GM19193 (cell line): ENCODE results near the gene LRG1.

Experiments
- POLR2A ChIP-seq: IDR thresholded peaks from 4 replicates; pipeline ENCODE4 v1.6.1; 2011; ENCODE audit not compliant: insufficient read depth, insufficient read length; ENCODE audit errors: extremely low read depth

LRG1 gene

DNA sequence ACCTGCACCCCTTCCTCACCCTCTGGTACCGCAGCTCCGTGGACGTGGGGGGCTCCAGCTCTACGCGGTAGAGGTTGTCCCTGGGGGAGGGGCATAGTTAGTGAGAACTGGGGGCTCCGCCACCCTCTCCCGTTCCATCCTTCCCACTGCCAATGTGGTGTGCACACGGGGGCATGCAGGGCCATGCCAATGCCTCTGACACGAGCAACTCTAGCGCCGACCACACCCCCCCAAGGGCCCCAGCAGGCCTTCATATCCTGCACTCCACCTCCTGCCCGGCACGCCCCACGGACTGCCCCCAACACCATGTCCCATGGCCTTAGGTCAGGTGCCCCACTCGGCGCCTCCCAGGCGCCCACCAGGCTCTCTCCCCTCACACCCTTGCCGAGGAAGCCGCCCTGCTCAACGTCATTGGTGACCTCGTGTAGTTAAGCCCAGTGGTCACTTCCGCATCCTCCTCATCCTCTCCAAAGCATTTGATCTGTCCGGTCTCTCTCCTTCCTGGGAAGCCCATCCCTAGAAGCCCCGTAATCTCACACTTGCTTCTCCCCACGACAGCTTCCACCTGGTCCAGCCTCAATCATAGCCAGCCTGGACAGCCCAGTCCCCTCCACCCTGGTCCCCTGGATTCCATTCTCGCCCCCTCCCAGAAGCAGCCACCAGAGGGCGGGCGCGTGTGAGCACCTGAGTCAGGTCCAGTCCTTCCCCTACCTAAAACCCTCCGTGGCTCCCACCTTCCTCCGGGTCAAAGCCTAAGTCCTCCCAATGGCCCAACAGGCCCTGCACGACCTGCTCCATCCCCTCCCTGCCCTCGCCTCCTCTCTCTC is 17.5 kb upstream of the LRG1 start:
- TF ChIP-seq POLR2A = no peak

GRCh38 chr19:4556597-4557127 is 16.8 kb upstream of the LRG1 start:
- no peak for TF ChIP-seq POLR2A

GRCh38 chr19:4555657-4556561 is 16.1 kb upstream of the LRG1 start:
- TF ChIP-seq POLR2A = no peak

GRCh38 chr19:4554717-4555116 is 14.9 kb upstream of the LRG1 start:
- TF ChIP-seq POLR2A = no peak

- no peak for TF ChIP-seq POLR2A
Observed at GRCh38 chr19:4553775-4554174, 13.9 kb upstream of the LRG1 start.

- TF ChIP-seq POLR2A = no peak
Observed at GRCh38 chr19:4553092-4553695, 13.4 kb upstream of the LRG1 start.

GRCh38 chr19:4552525-4552819 is 12.6 kb upstream of the LRG1 start:
- TF ChIP-seq POLR2A = no peak

DNA sequence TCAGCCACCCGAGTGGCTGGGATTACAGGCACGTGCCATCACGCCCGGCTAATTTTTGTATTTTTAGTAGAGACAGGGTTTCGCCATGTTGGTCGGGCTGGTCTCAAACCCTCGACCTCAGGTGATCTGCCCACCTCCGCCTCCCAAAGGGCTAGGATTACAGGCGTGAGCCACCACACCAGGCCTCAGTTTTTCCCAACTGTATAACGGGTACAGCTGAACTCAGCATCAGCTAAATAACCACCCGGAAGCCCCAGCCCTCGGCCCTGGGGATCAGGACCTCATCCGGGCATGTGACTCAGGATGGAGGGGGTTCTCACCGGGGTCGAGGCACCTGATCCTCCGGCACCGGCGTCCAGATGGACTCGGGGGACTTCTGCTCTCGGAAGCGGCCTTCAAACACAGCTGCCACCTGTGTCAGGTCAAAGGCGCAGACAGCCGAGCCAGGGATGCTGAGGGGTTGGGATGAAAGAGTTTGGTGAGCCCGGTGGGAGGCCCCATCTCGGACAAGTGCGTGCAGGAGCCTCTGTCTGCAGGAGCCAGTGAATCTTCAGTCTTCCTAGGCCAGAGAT is 10.7 kb upstream of the LRG1 start:
- TF ChIP-seq POLR2A = no peak

DNA sequence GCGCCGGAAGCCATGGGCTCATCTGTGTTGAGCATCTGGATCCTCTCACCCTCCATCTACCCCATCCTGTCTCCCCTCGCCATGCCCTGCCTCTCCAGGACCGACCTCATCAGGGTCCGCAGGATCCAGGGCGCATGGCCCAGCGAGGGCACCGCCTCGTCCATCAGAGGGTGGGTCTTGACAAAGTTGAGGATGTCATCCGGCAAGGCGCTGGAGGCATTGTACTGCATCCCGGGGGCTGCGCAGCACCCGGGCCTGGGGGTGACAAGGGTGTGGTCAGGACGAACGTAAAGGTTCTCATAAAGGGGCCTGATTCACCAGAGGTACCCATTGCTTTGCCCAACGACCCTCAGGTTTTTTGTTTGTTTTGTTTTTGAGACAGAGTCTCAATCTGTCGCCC is 10.2 kb upstream of the LRG1 start:
- TF ChIP-seq POLR2A = no peak

DNA sequence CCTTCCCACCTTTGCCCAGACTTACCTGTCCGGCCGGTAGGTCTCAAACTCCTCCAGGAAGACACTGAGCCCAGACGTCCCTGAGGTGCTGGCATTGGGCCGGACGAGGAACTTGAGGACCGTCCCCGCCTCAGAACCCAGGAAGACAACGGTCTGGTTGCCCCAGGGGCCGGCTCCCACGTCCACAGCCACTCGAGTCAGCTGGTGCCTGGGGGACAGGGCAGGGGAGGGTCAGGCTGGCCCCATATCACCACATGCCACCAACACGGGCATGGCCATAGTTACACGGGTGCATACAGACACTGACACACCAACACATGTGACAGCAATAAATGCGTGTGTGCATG is 8.4 kb upstream of the LRG1 start:
- TF ChIP-seq POLR2A = no peak

GRCh38 chr19:4547303-4548237 is 7.7 kb upstream of the LRG1 start:
- TF ChIP-seq POLR2A = no peak

DNA sequence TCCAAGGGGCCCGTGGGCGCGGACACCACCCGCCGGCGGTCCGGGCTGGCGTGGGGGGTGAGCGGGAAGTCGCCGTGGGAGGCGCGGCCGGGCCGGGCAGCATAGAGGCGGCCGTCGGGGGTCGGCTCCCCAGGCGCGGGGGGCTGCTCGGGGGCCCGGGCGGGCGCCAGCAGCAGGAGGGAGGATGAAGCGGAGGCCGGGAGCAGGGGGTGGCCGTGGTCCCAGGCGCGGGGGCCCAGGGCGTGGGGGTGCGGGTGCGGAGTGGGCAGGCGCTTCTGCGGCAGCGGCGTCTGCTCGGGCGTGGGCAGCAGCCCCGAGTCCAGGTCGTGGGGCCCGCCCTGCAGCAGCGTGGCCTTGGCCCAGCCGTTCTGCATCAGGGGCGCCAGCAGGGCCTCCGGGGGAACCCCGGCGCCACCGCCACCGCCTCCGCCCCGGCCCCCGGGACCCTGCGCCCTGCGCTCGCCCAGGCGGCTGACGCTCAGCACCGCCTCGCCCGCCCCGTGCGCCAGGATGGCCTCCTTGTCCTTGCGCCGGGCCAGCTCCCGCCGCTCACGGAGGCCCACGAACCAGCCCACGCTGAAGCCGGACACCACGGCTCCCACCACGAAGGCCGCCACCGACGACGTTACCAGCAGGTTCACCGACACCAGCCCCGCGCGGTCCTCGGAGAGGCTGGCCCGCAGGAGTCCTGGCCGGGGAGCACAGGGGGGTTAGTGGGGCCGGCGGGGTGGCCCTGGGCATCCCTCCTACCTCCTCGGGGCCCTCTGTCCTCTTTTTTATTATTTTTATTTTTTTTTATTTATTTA is 4.2 kb upstream of the LRG1 start:
- TF ChIP-seq POLR2A = no peak

GRCh38 chr19:4542896-4543841 is 3.3 kb upstream of the LRG1 start:
- no peak for TF ChIP-seq POLR2A
